Heart right ventricle (tissue), 16 donors: ENCODE data around the gene DUOXA1. TPM values are rescaled to one million over a fixed set of nuclear protein-coding genes. Genes with fewer than 3 reads are reported as not detected.

Source experiments
- ATAC-seq, 8 donors: fragments of 200-7000 bp; cut with Tn5 transposase; one replicate each; pipeline ENCODE4 v1.9.1; 2020; ENCODE audit warnings: mild to moderate bottlenecking in 8 of 8, moderate library complexity in 8 of 8, moderate number of reproducible peaks in 1 of 8
- DNase-seq, 2 donors: peaks; one replicate each; pipeline ENCODE4 v3.0.0-alpha.2; 2020
- H3K27ac ChIP-seq, 10 donors: fragments of 200-600 bp; sonication (generic) in 2 of 10; one replicate each; pipeline versions ENCODE4 v1.5.0 to v1.8.0; 2020 to 2022; ENCODE audit warnings: mild to moderate bottlenecking in 3 of 10
- H3K27me3 ChIP-seq, 7 donors: fragments of 200-600 bp; one replicate each; pipeline ENCODE4 v1.8.0; 2021 to 2022; ENCODE audit warnings: mild to moderate bottlenecking in 2 of 7
- H3K36me3 ChIP-seq, 9 donors: fragments of 200-600 bp; sonication (generic) in 1 of 9; one replicate each; pipeline versions ENCODE4 v1.5.0 to v1.8.0; 2020 to 2022; ENCODE audit warnings: mild to moderate bottlenecking in 2 of 9
- H3K4me1 ChIP-seq, 9 donors: fragments of 200-600 bp; sonication (generic) in 1 of 9; one replicate each; pipeline versions ENCODE4 v1.5.0 to v1.8.0; 2020 to 2022; ENCODE audit warnings: mild to moderate bottlenecking in 4 of 9
- H3K4me3 ChIP-seq, 10 donors: fragments of 200-600 bp; sonication (generic) in 2 of 10; one replicate each; pipeline versions ENCODE4 v1.5.0 to v1.8.0; 2020 to 2022; ENCODE audit warnings: mild to moderate bottlenecking in 7 of 10, moderate library complexity in 2 of 10
- H3K9me3 ChIP-seq, 11 donors: fragments of 200-600 bp in 10 of 11; sonication (generic) in 2 of 11; one replicate each; pipeline versions ENCODE4 v1.5.0 to v1.8.0; 2013 to 2022; ENCODE audit warnings: mild to moderate bottlenecking in 2 of 11, control low read depth in 1 of 11, moderate library complexity in 1 of 11
- CTCF ChIP-seq, 9 donors: fragments of 200-600 bp; sonication (generic) in 2 of 9; IDR thresholded peaks; one replicate each; pipeline versions ENCODE4 v1.5.0 to v1.8.0; 2021 to 2022; ENCODE audit warnings: antibody characterized with exemption in 9 of 9, mild to moderate bottlenecking in 5 of 9, moderate library complexity in 1 of 9
- WGBS, 2 donors: extraction: QIAGEN DNeasy Blood & Tissue Kit; methylation state at CpG; one replicate each; pipeline ENCODE4 v1.1.7; 2013; ENCODE audit warnings: inconsistent platforms in 1 of 2; 5-methylcytosine and 5-hydroxymethylcytosine counted together
- intact Hi-C, 10 donors: fragments of 100-400 bp; cut with DNase I; formaldehyde crosslinking; loops; one replicate each; pipeline versions ENCODE4 v1.11.1 to v1.14.2; 2022
- polyA plus RNA-seq, 2 donors: library from polyadenylated mRNA; stranded (reverse); fragments of 200-250 nt; gene quantifications; one replicate each; pipeline ENCODE4 v1.2.3, GENCODE V29; 2013
- total RNA-seq, 10 donors: library from RNA; stranded (reverse); fragmentation: NEBNext Ultra II Directional in 3 of 10; extraction: Animal tissue kit (Norgen Biotek cat#: 25700) in 3 of 10; gene quantifications; one replicate each; pipeline versions ENCODE4 v1.2.1 to v1.2.4, GENCODE V29; 2021 to 2023
- donor health status: Arrhythmogenic right ventricular cardiomyopathy.
- donor health status: ischemic (EF 13 %, LVEDD 7.1; RV severe dilation, severe dysfunction).
- donor health status: healthy with polysubstance abuse.
- donor health status: DM: no; HTN: yes; CAD: no.
- donor health status: DM: no; HTN: no; CAD: no.
- donor health status: ischemic (EF 25% LVEDD 6.9; RV normal size, moderate dysfunction).
- donor health status: ischemic (EF 25% LVEDD 5.7; RV mildly dilated, moderate dysfunction).
- donor health status: healthy.
- donor health status: DM: yes; HTN: yes; CAD: no.
- donor health status: Ischemic cardiomyopathy.
- donor health status: ischemic (EF 35%, LVEDD 5.7; RV mildly dilated, moderate dysfunction).
- donor health status: nonischemic (EF 11% LVEDD 7.7; RV severe dilation, severe dysfunction).
- donor health status: DM: yes; HTN: yes; CAD: no.
- donor health status: PGD.
- donor health status: ischemic (EF 29% LVEDD 5.4; RV normal size, mild dysfunction).
- donor health status: nonischemic (EF 23%, LVEDD 6.1; RV moderate dilation, normal function).

The DUOXA1 gene
- total and polyA plus RNA-seq, 12 donors, result 0.11 to 1.3 (median 0.47) TPM; not detected in 1

- ATAC-seq, result no peak
- Histone ChIP-seq H3K4me1 (peaks cover 8 to 20% (median 15%) of the 10 kb centered on the region in 9 donors), H3K4me3 (no peak overlapping the region), H3K36me3 (no peaks in the 10 kb centered on the region), H3K27ac (no peak overlapping the region), H3K9me3 (no peaks in the 10 kb centered on the region), H3K27me3 (peaks cover 18 to 87% (median 74%) of the 10 kb centered on the region in 7 donors)
- DNase-seq, result no peak
- no peak for TF ChIP-seq CTCF (IDR thresholded peaks at IDR 0.05)
- WGBS, 2 donors, result 96% methylated on average over 10 of the region's 10 CpGs
- intact Hi-C loops, result no loop called here
Measured at GRCh38 chr15:45120081-45120972, 9.4 kb downstream of the DUOXA1 start.

- H3K27me3 ChIP-seq, result peaks cover 20 to 90% (median 76%) of the 10 kb centered on the region in 7 donors
- intact Hi-C loops, result loop anchor here in 4 of 10 donors (5.0 to 10.0 kb wide), 4 partner anchors 74 to 152 kb away; no protein-coding TSS in a partner anchor
- H3K27ac ChIP-seq, result no peak overlapping the region
- no peaks in the 10 kb centered on the region for H3K36me3 ChIP-seq
- DNase-seq (no peak), ATAC-seq (no peak)
- H3K9me3 ChIP-seq, result no peaks in the 10 kb centered on the region
- H3K4me3 ChIP-seq, result no peak overlapping the region
- H3K4me1 ChIP-seq, result peaks cover 8 to 28% (median 15%) of the 10 kb centered on the region in 9 donors
- TF ChIP-seq CTCF (IDR thresholded peaks at IDR 0.05), result no peak
- WGBS, 2 donors, result 90 to 94% methylated on average over 5 of the region's 5 CpGs
Measured at GRCh38 chr15:45118996-45119395, 10.7 kb downstream of the DUOXA1 start.

GRCh38 chr15:45118131-45118588 lies 11.5 kb downstream of the DUOXA1 start:
- intact Hi-C loops, result loop anchor here in 4 of 10 donors (5.0 to 10.0 kb wide), 4 partner anchors 73 to 151 kb away; no protein-coding TSS in a partner anchor
- Histone ChIP-seq H3K9me3 (no peaks in the 10 kb centered on the region), H3K27me3 (peaks cover 22 to 94% (median 80%) of the 10 kb centered on the region in 7 donors), H3K4me1 (peaks cover 8 to 35% (median 15%) of the 10 kb centered on the region in 9 donors), H3K27ac (no peak overlapping the region), H3K36me3 (no peaks in the 10 kb centered on the region), H3K4me3 (peak overlapping the region in 8 of 10 donors; percentile 16 to 44 (median 34))
- TF ChIP-seq CTCF (IDR thresholded peaks at IDR 0.05), result peak; percentile 90 to 100 (median 99)
- DNase-seq (peak; percentile 81 to 89), ATAC-seq (peak; percentile 93 to 97 (median 96))
- 0% methylated on average over 14 of the region's 14 CpGs for WGBS, 2 donors

GRCh38 chr15:45117308-45118130 lies 12.2 kb downstream of the DUOXA1 start:
- Histone ChIP-seq H3K27ac (no peak overlapping the region), H3K4me3 (peak overlapping the region in 9 of 10 donors; percentile 3 to 44 (median 32)), H3K27me3 (peaks cover 26 to 96% (median 86%) of the 10 kb centered on the region in 7 donors), H3K4me1 (peaks cover 8 to 41% (median 18%) of the 10 kb centered on the region in 9 donors), H3K9me3 (no peaks in the 10 kb centered on the region), H3K36me3 (no peaks in the 10 kb centered on the region)
- intact Hi-C loops, result loop anchor here in 4 of 10 donors (5.0 to 10.0 kb wide), 4 partner anchors 73 to 150 kb away; no protein-coding TSS in a partner anchor
- ATAC-seq (peak; percentile 8 to 45 (median 36)), DNase-seq (no peak)
- WGBS, 2 donors, result 34 to 35% methylated on average over 33 of the region's 33 CpGs
- TF ChIP-seq CTCF (IDR thresholded peaks at IDR 0.05), result no peak
